Calu3 (cell line): ENCODE measurements around the gene PDE10A. TPM values are rescaled to one million over a fixed set of nuclear protein-coding genes. Genes with fewer than 3 reads are reported as not detected.
"Not testable (repeated sequence)": the region's sequence is repeated elsewhere in the genome, so short reads cannot be mapped to it uniquely, and the experiment has no call there.

ENCODE experiments used
- BruUV-seq: library from RNA; stranded (reverse); fragments of 400-500 nt; replicated peaks from 2 replicates; lab custom pipeline; 2021; lab: Mats Ljungman, UMichigan
- CTCF ChIA-PET: fragments of 300-600 bp; sonication (Branson Sonifier 250); formaldehyde crosslinking; loops from one replicate; lab custom pipeline; 2022; ENCODE audit warnings: antibody characterized with exemption; lab: Charles Lee
- DNase-seq: peaks from one replicate; pipeline ENCODE4 v3.0.0; 2022
- H3K27ac Mint-ChIP-seq: one replicate; pipeline ENCODE4 v1.8.0; 2022; ENCODE audit warnings: mixed read lengths; ENCODE audit not compliant: unreplicated experiment
- H3K27me3 Mint-ChIP-seq: one replicate; pipeline ENCODE4 v1.8.0; 2022; ENCODE audit warnings: mixed read lengths; ENCODE audit not compliant: unreplicated experiment
- H3K36me3 Mint-ChIP-seq: one replicate; pipeline ENCODE4 v1.8.0; 2022; ENCODE audit warnings: mild to moderate bottlenecking, moderate library complexity, mixed read lengths; ENCODE audit not compliant: insufficient read depth, unreplicated experiment
- H3K4me1 Mint-ChIP-seq: one replicate; pipeline ENCODE4 v1.8.0; 2022; ENCODE audit warnings: mild to moderate bottlenecking, low read depth, mixed read lengths; ENCODE audit not compliant: unreplicated experiment
- H3K4me3 Mint-ChIP-seq: one replicate; pipeline ENCODE4 v1.8.0; 2022; ENCODE audit warnings: mild to moderate bottlenecking, low read depth, moderate library complexity, mixed read lengths; ENCODE audit not compliant: unreplicated experiment
- H3K9me3 Mint-ChIP-seq: one replicate; pipeline ENCODE4 v1.8.0; 2022; ENCODE audit warnings: low read depth, mixed read lengths; ENCODE audit not compliant: unreplicated experiment
- CTCF ChIP-seq: fragments of 200-600 bp; IDR thresholded peaks from one replicate; pipeline ENCODE4 v1.8.0; 2022; ENCODE audit warnings: antibody characterized with exemption; ENCODE audit not compliant: unreplicated experiment
- intact Hi-C: fragments of 100-400 bp; cut with micrococcal nuclease; formaldehyde crosslinking; loops from one replicate; pipeline ENCODE4 v1.10.0; 2022; ENCODE audit not compliant: unreplicated experiment
- total RNA-seq: library from RNA; stranded (reverse); gene quantifications from 2 replicates; pipeline ENCODE4 v1.2.3, GENCODE V29; 2022

Gene PDE10A
- total RNA-seq, 1 experiment from 2014 or later, result 22.5 TPM

DNA sequence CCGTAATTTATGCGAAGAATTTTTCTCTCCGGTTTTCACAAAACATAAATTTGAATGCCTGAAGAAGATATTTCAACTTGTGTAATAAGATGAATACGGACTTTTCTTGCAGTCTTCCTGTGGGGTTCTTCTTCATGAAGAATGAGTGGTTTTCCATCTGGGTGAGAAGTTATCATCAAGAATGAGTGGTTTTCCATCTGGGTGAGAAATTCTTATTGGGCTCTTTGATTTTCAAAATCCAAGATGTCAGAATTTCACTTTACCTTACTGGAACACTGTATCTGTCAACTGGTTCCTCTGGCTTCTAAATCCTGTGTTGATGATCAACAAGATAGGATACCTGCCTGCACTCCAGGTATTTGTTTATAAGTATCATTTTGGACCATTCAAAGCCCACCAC is 193.6 kb downstream of the PDE10A start:
- no peak for DNase-seq
- Mint-ChIP-seq H3K36me3 (no peaks in the 10 kb centered on the region), H3K27ac (no peak overlapping the region), H3K4me1 (no peaks in the 10 kb centered on the region), H3K4me3 (no peak overlapping the region), H3K27me3 (no peaks in the 10 kb centered on the region), H3K9me3 (peaks cover 7% of the 10 kb centered on the region)
- intact Hi-C loops, result no loop called here
- no peak for TF ChIP-seq CTCF
- CTCF ChIA-PET, result no interaction called here
- BruUV-seq, result no TSS peak

- no peaks in the 10 kb centered on the region for H3K36me3 Mint-ChIP-seq
- CTCF ChIA-PET, result no interaction called here
- DNase-seq, result no peak
These were observed 194.5 kb downstream of the PDE10A start for GRCh38 chr6:165468340-165469235.

DNA sequence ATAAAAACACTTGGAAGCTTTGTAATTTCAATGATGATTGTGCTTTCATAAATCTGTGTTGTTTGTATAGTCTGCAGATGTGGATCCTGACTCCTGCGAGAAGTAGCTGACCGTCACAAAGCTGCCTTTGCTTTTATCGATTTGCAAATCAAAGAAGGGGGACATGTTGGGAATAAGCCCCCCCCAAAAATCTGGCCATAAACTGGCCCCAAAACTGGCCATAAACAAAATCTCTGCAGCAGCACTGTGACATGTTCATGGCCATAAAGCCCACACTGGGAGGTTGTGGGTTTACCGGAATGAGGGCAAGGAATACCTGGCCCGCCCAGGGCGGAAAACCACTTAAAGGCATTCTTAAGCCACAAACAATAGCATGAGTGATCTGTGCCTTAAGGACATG is 199.5 kb downstream of the PDE10A start:
- H3K36me3 Mint-ChIP-seq, CTCF ChIA-PET, DNase-seq, H3K4me3 Mint-ChIP-seq, H3K4me1 Mint-ChIP-seq, intact Hi-C loops, BruUV-seq, H3K27me3 Mint-ChIP-seq, H3K27ac Mint-ChIP-seq: not testable (repeated sequence)
- peaks cover 12% of the 10 kb centered on the region for H3K9me3 Mint-ChIP-seq

More at GRCh38 chr6:165468340-165469235, 194.5 kb downstream of the PDE10A start:
- BruUV-seq, result no TSS peak
- Mint-ChIP-seq H3K4me1 (no peaks in the 10 kb centered on the region), H3K4me3 (no peak overlapping the region), H3K9me3 (peaks cover 7% of the 10 kb centered on the region), H3K27ac (no peak overlapping the region), H3K27me3 (no peaks in the 10 kb centered on the region)
- intact Hi-C loops, result no loop called here
- no peak for TF ChIP-seq CTCF

DNA sequence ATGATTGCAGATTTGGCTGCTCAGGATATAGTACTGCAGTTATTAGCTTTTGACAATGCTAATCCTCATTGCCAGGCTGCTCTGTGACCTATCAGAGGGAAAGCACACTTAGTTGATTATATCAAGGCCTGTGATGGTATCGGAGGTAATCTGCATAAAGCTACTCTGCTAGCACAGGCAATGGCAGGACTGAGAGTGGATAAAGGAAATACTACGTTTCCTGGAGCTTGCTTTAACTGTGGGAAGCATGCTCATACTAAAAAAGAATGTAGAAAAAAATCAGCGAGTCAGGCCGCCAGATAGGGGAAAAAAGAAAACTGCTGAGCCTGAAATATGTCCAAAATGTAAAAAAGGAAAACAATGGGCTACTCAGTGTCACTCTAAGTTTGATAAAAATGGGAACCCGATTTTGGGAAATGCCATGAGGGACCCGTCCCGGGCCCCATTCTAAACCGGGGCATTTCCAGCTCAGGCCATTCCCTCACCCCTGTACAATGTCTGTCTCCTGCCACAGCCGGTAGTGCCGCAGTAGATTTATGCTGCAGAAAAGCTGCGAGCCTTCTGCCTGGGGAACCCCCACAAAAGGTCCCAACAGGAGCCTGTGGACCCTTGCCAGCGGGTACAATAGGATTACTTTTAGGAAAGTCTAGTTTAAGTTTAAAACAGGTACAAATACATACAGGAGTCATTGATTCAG is 203.3 kb downstream of the PDE10A start:
- H3K4me3 Mint-ChIP-seq, H3K27me3 Mint-ChIP-seq, H3K27ac Mint-ChIP-seq, H3K4me1 Mint-ChIP-seq, BruUV-seq, H3K36me3 Mint-ChIP-seq, CTCF ChIA-PET, H3K9me3 Mint-ChIP-seq, intact Hi-C loops, DNase-seq: not testable (repeated sequence)

GRCh38 chr6:165458134-165458533 is 204.9 kb downstream of the PDE10A start:
- no peaks in the 10 kb centered on the region for H3K27me3 Mint-ChIP-seq
- H3K27ac Mint-ChIP-seq, result no peak overlapping the region
- BruUV-seq, result no TSS peak
- peaks cover 4% of the 10 kb centered on the region for H3K9me3 Mint-ChIP-seq
- no peak for TF ChIP-seq CTCF
- H3K4me1 Mint-ChIP-seq, result no peaks in the 10 kb centered on the region
- no peak for DNase-seq
- no peak overlapping the region for H3K4me3 Mint-ChIP-seq
- intact Hi-C loops, result no loop called here
- CTCF ChIA-PET, result interaction anchor here (0.5 kb wide), 1 partner anchor 348 kb away, joined by 4 read pairs; no protein-coding TSS in a partner anchor
- peaks cover 8% of the 10 kb centered on the region for H3K36me3 Mint-ChIP-seq
